ENCODE results near the gene CNTROB.
A peak's percentile ranks its signal among the peaks of the same experiment; 100 is the strongest.

Gene CNTROB

GRCh38 chr17:7886227-7887037 is 45.6 kb upstream of the CNTROB start:
- TF ChIP-seq CTCF (IDR thresholded peaks at IDR 0.05; ENCODE audit: low read depth, low read length, missing control alignments): peak; percentile 17
- H3K4me3 ChIP-seq (ENCODE audit: low read depth, low read length): peak overlapping the region; percentile 93
- DNase-seq (ENCODE audit: low read depth): no peak

- H3K4me3 ChIP-seq (ENCODE audit: low read depth, low read length): peak overlapping the region; percentile 93
- TF ChIP-seq CTCF (IDR thresholded peaks at IDR 0.05; ENCODE audit: low read depth, low read length, missing control alignments): no peak
- DNase-seq (ENCODE audit: low read depth): no peak
Observed at GRCh38 chr17:7887038-7887481, 44.9 kb upstream of the CNTROB start.

- TF ChIP-seq CTCF (IDR thresholded peaks at IDR 0.05; ENCODE audit: low read depth, low read length, missing control alignments): no peak
- peak overlapping the region; percentile 93 for H3K4me3 ChIP-seq (ENCODE audit: low read depth, low read length)
- DNase-seq (ENCODE audit: low read depth): no peak
Observed at GRCh38 chr17:7887482-7888183, 44.4 kb upstream of the CNTROB start.

GRCh38 chr17:7888184-7888920 is 43.7 kb upstream of the CNTROB start, which contains the start of gene CHD3:
Gene CHD3, plus strand, starts transcription at chr17:7888789. Its CDS starts 212 bp downstream, at chr17:7889001.
- no peak for DNase-seq (ENCODE audit: low read depth)
- no peak for TF ChIP-seq CTCF (IDR thresholded peaks at IDR 0.05; ENCODE audit: low read depth, low read length, missing control alignments)
- H3K4me3 ChIP-seq (ENCODE audit: low read depth, low read length): peak within 1 kb of the TSS; percentile 93

- DNase-seq (ENCODE audit: low read depth): no peak
- TF ChIP-seq CTCF (IDR thresholded peaks at IDR 0.05; ENCODE audit: low read depth, low read length, missing control alignments): no peak
- no peak overlapping the region for H3K4me3 ChIP-seq (ENCODE audit: low read depth, low read length)
Observed at GRCh38 chr17:7889166-7889955, 42.6 kb upstream of the CNTROB start.

GRCh38 chr17:7893187-7893880 is 38.7 kb upstream of the CNTROB start:
- no peak for DNase-seq (ENCODE audit: low read depth)
- no peak overlapping the region for H3K4me3 ChIP-seq (ENCODE audit: low read depth, low read length)
- TF ChIP-seq CTCF (IDR thresholded peaks at IDR 0.05; ENCODE audit: low read depth, low read length, missing control alignments): no peak
